Neuronal stem cell (in vitro differentiated cells): ENCODE data around the gene G6PC2.

Experiments used
- DNase-seq: peaks from one replicate; pipeline ENCODE4 v3.0.0-alpha.2; 2013; ENCODE audit warnings: low spot score
- H2AFZ ChIP-seq: one replicate; pipeline ENCODE4 v1.6.1; 2013; ENCODE audit warnings: mild to moderate bottlenecking, low read length, inconsistent platforms
- H2AK5ac ChIP-seq: 2 replicates; pipeline ENCODE4 v1.6.1; 2013; ENCODE audit warnings: low read depth, mild to moderate bottlenecking, inconsistent platforms, low read length, moderate library complexity, mixed read lengths
- H2BK120ac ChIP-seq: 2 replicates; pipeline ENCODE4 v1.6.1; 2013; ENCODE audit warnings: low read depth, mild to moderate bottlenecking, inconsistent platforms, low read length, moderate library complexity, mixed read lengths
- H2BK12ac ChIP-seq: one replicate; pipeline ENCODE4 v1.6.1; 2013; ENCODE audit warnings: low read length, inconsistent platforms
- H2BK15ac ChIP-seq: 2 replicates; pipeline ENCODE4 v1.6.1; 2013; ENCODE audit warnings: mild to moderate bottlenecking, low read length, inconsistent platforms, mixed read lengths
- H2BK5ac ChIP-seq: one replicate; pipeline ENCODE4 v1.6.1; 2013; ENCODE audit warnings: inconsistent platforms, mild to moderate bottlenecking, low read length, moderate library complexity
- H3K14ac ChIP-seq: one replicate; pipeline ENCODE4 v1.6.1; 2013; ENCODE audit warnings: low read length, inconsistent platforms
- H3K18ac ChIP-seq: 2 replicates; pipeline ENCODE4 v1.6.1; 2013; ENCODE audit warnings: low read length, inconsistent platforms
- H3K23ac ChIP-seq: 2 replicates; pipeline ENCODE4 v1.6.1; 2013; ENCODE audit warnings: low read depth, mild to moderate bottlenecking, mixed read lengths, low read length, inconsistent platforms; ENCODE audit not compliant: poor library complexity
- H3K27ac ChIP-seq: replicated peaks from 3 replicates; pipeline ENCODE4 v1.5.1; 2013; ENCODE audit warnings: low read length, inconsistent platforms
- H3K27me3 ChIP-seq, 3 experiments: 2 replicates each; pipeline ENCODE4 v1.6.1; 2013; ENCODE audit warnings: low read length in 3 of 3, mild to moderate bottlenecking in 2 of 3, inconsistent platforms in 1 of 3, low read depth in 1 of 3, mixed read lengths in 1 of 3, moderate library complexity in 1 of 3; ENCODE audit not compliant: control insufficient read depth in 3 of 3, insufficient read depth in 3 of 3
- H3K36me3 ChIP-seq, 2 donors: replicated peaks in 1 of 2; 2 replicates each; pipeline ENCODE4 v1.6.1; 2013; ENCODE audit warnings: low read length in 2 of 2; ENCODE audit not compliant: control insufficient read depth in 2 of 2, insufficient read depth in 2 of 2
- H3K4ac ChIP-seq: 2 replicates; pipeline ENCODE4 v1.6.1; 2013; ENCODE audit warnings: inconsistent platforms, mild to moderate bottlenecking, low read length, moderate library complexity
- H3K4me1 ChIP-seq, 2 donors: 1 replicate in 1 of 2; 2 replicates in 1 of 2; pipeline ENCODE4 v1.6.1; 2013; ENCODE audit warnings: low read length in 2 of 2, low read depth in 1 of 2; ENCODE audit not compliant: control insufficient read depth in 2 of 2, insufficient read depth in 1 of 2
- H3K4me2 ChIP-seq: one replicate; pipeline ENCODE4 v1.6.1; 2013; ENCODE audit warnings: mild to moderate bottlenecking, low read length, inconsistent platforms; ENCODE audit not compliant: insufficient read depth, poor library complexity, severe bottlenecking
- H3K4me3 ChIP-seq, 2 donors: 2 replicates each; pipeline ENCODE4 v1.5.1; 2013; ENCODE audit warnings: low read length in 2 of 2, mild to moderate bottlenecking in 2 of 2, inconsistent platforms in 1 of 2, moderate library complexity in 1 of 2
- H3K79me1 ChIP-seq: one replicate; pipeline ENCODE4 v1.6.1; 2013; ENCODE audit warnings: low read depth, mild to moderate bottlenecking, inconsistent platforms, low read length, moderate library complexity
- H3K9ac ChIP-seq: one replicate; pipeline ENCODE4 v1.6.1; 2013; ENCODE audit warnings: mild to moderate bottlenecking, low read depth, low read length, inconsistent platforms; ENCODE audit not compliant: poor library complexity
- H3K9me3 ChIP-seq, 2 donors: replicated peaks in 1 of 2; 2 replicates each; pipeline versions ENCODE3 to v1.6.1; 2013; ENCODE audit warnings: low read length in 2 of 2, mild to moderate bottlenecking in 2 of 2, inconsistent platforms in 1 of 2, low read depth in 1 of 2, mixed read lengths in 1 of 2, moderate library complexity in 1 of 2; ENCODE audit not compliant: control insufficient read depth in 2 of 2, insufficient read depth in 1 of 2
- H4K8ac ChIP-seq: one replicate; pipeline ENCODE4 v1.6.1; 2013; ENCODE audit warnings: low read depth, mild to moderate bottlenecking, inconsistent platforms, low read length, moderate library complexity
- H4K91ac ChIP-seq: one replicate; pipeline ENCODE4 v1.6.1; 2013; ENCODE audit warnings: low read length, low read depth, mild to moderate bottlenecking, inconsistent platforms; ENCODE audit not compliant: poor library complexity
- WGBS, 2 donors: extraction: QIAGEN DNeasy Blood & Tissue Kit; methylation state at CpG; one replicate each; pipeline ENCODE4 v1.1.7; 2013; ENCODE audit warnings: missing lambda C conversion rate in 2 of 2, mixed read lengths in 1 of 2; ENCODE audit not compliant: insufficient read length in 2 of 2, insufficient replicate concordance in 1 of 2; ENCODE audit errors: extremely low coverage in 2 of 2; 5-methylcytosine and 5-hydroxymethylcytosine counted together

G6PC2 gene

GRCh38 chr2:168955321-168955720 is 54.2 kb downstream of the G6PC2 start:
- no peak overlapping the region for H3K4me3 ChIP-seq
- no peak overlapping the region for H2BK15ac ChIP-seq
- WGBS, 2 donors, result no CpG with 5 or more reads among the region's 4 CpGs
- no peak overlapping the region for H4K8ac ChIP-seq
- no peak overlapping the region for H3K14ac ChIP-seq
- no peak overlapping the region for H3K18ac ChIP-seq
- H3K4me1 ChIP-seq, result no peaks in the 10 kb centered on the region
- no peaks in the 10 kb centered on the region for H3K36me3 ChIP-seq
- no peaks in the 10 kb centered on the region for H3K27me3 ChIP-seq
- DNase-seq, result no peak
- H3K27ac ChIP-seq, result no peak overlapping the region
- H3K23ac ChIP-seq, result no peak overlapping the region
- no peak overlapping the region for H2BK5ac ChIP-seq
- no peak overlapping the region for H2BK12ac ChIP-seq
- H3K4ac ChIP-seq, result no peak overlapping the region
- H3K4me2 ChIP-seq, result no peak overlapping the region
- H3K79me1 ChIP-seq, result no peaks in the 10 kb centered on the region
- H2AK5ac ChIP-seq, result no peak overlapping the region
- no peak overlapping the region for H3K9ac ChIP-seq
- no peak overlapping the region for H4K91ac ChIP-seq
- no peak overlapping the region for H2AFZ ChIP-seq
- H3K9me3 ChIP-seq, result no peaks in the 10 kb centered on the region
- no peak overlapping the region for H2BK120ac ChIP-seq

GRCh38 chr2:168956392-168956791 is 55.3 kb downstream of the G6PC2 start:
- Histone ChIP-seq H2AK5ac (no peak overlapping the region), H3K18ac (no peak overlapping the region), H2AFZ (no peak overlapping the region), H3K4ac (no peak overlapping the region), H2BK12ac (no peak overlapping the region), H2BK120ac (no peak overlapping the region), H3K27me3 (no peaks in the 10 kb centered on the region), H3K4me1 (no peaks in the 10 kb centered on the region), H3K14ac (no peak overlapping the region), H4K8ac (no peak overlapping the region), H3K4me3 (no peak overlapping the region), H2BK15ac (no peak overlapping the region), H3K9ac (no peak overlapping the region), H3K23ac (no peak overlapping the region), H3K9me3 (no peaks in the 10 kb centered on the region), H3K27ac (no peak overlapping the region), H3K36me3 (no peaks in the 10 kb centered on the region), H3K79me1 (no peaks in the 10 kb centered on the region), H4K91ac (no peak overlapping the region), H2BK5ac (no peak overlapping the region), H3K4me2 (no peak overlapping the region)
- no CpG with 5 or more reads among the region's 2 CpGs for WGBS, 2 donors
- no peak for DNase-seq
